ENCODE measurements around the gene GLS.

The GLS gene

DNA sequence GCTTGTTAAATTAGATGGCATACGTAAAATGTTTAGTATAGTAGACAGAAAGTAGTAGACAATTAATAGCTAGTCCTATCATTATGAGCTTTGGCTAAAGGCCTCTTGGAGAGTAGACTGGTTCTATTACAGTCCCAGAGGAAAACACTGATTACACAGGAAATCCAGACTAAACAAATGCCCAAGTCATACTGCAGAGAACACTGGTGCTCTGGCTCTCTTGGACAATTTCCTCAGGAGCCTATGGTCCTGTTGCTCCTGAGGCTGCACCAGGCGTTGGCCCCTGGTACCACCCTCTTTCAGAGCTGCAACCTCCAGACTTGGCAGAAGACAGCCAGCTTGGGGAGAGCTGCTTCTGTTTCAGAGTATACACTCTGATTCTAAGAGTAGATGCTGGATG, 91.6 kb downstream of the GLS start:
- TF ChIP-seq, protein P1, sequence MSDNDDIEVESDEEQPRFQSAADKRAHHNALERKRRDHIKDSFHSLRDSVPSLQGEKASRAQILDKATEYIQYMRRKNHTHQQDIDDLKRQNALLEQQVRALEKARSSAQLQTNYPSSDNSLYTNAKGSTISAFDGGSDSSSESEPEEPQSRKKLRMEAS (IDR thresholded peaks at IDR 0.05), result no peak
- no peak for TF ChIP-seq YY1 (IDR thresholded peaks at IDR 0.05; ENCODE audit: low read depth)
- no peak for TF ChIP-seq CEBPB (IDR thresholded peaks at IDR 0.05)
- TF ChIP-seq FOXM1 (IDR thresholded peaks at IDR 0.05; ENCODE audit: borderline replicate concordance, low read depth), result no peak
- TF ChIP-seq TCF12 (IDR thresholded peaks at IDR 0.05; ENCODE audit: low read depth), result no peak
- no peak for TF ChIP-seq EGR1 (IDR thresholded peaks at IDR 0.05)
- no peak for TF ChIP-seq TAF1 (IDR thresholded peaks at IDR 0.05; ENCODE audit: low read depth)
- TF ChIP-seq EP300 (IDR thresholded peaks at IDR 0.05; ENCODE audit: borderline replicate concordance), result no peak
- no peak for TF ChIP-seq CREB1 (IDR thresholded peaks at IDR 0.05; ENCODE audit: low read depth)
- TF ChIP-seq NFIC (IDR thresholded peaks at IDR 0.05), result no peak
- no peak for TF ChIP-seq RAD21 (IDR thresholded peaks at IDR 0.05; ENCODE audit: low read depth)
- TF ChIP-seq TEAD4 (IDR thresholded peaks at IDR 0.05), result no peak
- TF ChIP-seq, protein P2, sequence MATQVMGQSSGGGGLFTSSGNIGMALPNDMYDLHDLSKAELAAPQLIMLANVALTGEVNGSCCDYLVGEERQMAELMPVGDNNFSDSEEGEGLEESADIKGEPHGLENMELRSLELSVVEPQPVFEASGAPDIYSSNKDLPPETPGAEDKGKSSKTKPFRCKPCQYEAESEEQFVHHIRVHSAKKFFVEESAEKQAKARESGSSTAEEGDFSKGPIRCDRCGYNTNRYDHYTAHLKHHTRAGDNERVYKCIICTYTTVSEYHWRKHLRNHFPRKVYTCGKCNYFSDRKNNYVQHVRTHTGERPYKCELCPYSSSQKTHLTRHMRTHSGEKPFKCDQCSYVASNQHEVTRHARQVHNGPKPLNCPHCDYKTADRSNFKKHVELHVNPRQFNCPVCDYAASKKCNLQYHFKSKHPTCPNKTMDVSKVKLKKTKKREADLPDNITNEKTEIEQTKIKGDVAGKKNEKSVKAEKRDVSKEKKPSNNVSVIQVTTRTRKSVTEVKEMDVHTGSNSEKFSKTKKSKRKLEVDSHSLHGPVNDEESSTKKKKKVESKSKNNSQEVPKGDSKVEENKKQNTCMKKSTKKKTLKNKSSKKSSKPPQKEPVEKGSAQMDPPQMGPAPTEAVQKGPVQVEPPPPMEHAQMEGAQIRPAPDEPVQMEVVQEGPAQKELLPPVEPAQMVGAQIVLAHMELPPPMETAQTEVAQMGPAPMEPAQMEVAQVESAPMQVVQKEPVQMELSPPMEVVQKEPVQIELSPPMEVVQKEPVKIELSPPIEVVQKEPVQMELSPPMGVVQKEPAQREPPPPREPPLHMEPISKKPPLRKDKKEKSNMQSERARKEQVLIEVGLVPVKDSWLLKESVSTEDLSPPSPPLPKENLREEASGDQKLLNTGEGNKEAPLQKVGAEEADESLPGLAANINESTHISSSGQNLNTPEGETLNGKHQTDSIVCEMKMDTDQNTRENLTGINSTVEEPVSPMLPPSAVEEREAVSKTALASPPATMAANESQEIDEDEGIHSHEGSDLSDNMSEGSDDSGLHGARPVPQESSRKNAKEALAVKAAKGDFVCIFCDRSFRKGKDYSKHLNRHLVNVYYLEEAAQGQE (IDR thresholded peaks at IDR 0.05; ENCODE audit: low read depth), result no peak
- TF ChIP-seq ZBTB7A (IDR thresholded peaks at IDR 0.05; ENCODE audit: low read depth), result no peak
- TF ChIP-seq, protein P3, sequence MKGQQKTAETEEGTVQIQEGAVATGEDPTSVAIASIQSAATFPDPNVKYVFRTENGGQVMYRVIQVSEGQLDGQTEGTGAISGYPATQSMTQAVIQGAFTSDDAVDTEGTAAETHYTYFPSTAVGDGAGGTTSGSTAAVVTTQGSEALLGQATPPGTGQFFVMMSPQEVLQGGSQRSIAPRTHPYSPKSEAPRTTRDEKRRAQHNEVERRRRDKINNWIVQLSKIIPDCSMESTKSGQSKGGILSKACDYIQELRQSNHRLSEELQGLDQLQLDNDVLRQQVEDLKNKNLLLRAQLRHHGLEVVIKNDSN (IDR thresholded peaks at IDR 0.05), result no peak

DNA sequence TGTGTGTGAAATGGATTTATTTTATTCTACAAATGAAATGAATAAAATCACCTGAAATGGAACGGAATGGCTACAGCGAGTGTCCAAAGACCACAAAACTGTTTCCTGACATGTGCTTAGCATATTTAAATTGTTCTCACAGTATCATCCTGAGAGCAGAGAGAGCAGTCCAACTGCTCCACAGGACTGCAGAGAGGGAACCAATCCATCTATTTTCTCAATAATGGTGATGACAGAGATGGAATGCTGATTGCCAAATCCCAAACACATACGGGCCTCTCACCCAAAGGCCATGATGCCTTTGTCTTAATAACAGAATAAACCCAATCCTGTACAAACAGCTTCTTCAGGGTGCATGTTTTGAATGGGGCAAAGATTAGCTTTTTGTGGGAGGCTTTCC, 92.2 kb downstream of the GLS start:
- TF ChIP-seq, protein P3 (IDR thresholded peaks at IDR 0.05), result no peak
- no peak for TF ChIP-seq TEAD4 (IDR thresholded peaks at IDR 0.05)
- TF ChIP-seq TCF12 (IDR thresholded peaks at IDR 0.05; ENCODE audit: low read depth), result no peak
- no peak for TF ChIP-seq RAD21 (IDR thresholded peaks at IDR 0.05; ENCODE audit: low read depth)
- TF ChIP-seq CREB1 (IDR thresholded peaks at IDR 0.05; ENCODE audit: low read depth), result no peak
- TF ChIP-seq, protein P1 (IDR thresholded peaks at IDR 0.05), result no peak
- TF ChIP-seq EP300 (IDR thresholded peaks at IDR 0.05; ENCODE audit: borderline replicate concordance), result no peak
- no peak for TF ChIP-seq FOXM1 (IDR thresholded peaks at IDR 0.05; ENCODE audit: borderline replicate concordance, low read depth)
- TF ChIP-seq YY1 (IDR thresholded peaks at IDR 0.05; ENCODE audit: low read depth), result no peak
- no peak for TF ChIP-seq TAF1 (IDR thresholded peaks at IDR 0.05; ENCODE audit: low read depth)

DNA sequence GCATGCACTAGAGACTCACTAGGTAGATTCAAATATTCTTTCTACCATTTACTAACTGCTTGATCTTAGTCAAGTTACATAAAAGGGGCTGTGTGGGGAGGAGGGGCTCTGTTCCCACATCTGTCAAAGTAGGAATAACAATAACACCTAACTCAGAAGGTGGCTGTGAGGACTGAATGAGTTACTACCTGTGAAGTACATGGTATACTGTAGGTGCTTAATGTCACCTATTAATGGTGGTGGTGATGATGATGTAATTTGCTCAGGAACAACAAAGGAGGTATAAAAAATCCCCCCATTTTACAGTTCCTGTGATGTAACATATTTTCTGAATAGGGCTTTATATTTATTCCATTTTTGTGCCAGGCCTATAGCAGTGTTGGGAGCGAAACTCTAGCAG, 92.6 kb downstream of the GLS start:
- TF ChIP-seq TEAD4 (IDR thresholded peaks at IDR 0.05) (no peak), TCF12 (IDR thresholded peaks at IDR 0.05; ENCODE audit: low read depth) (no peak), FOXM1 (IDR thresholded peaks at IDR 0.05; ENCODE audit: borderline replicate concordance, low read depth) (no peak), CEBPB (IDR thresholded peaks at IDR 0.05) (no peak), YY1 (IDR thresholded peaks at IDR 0.05; ENCODE audit: low read depth) (no peak), RAD21 (IDR thresholded peaks at IDR 0.05; ENCODE audit: low read depth) (no peak)
- TF ChIP-seq, protein P1 (IDR thresholded peaks at IDR 0.05), result no peak

DNA sequence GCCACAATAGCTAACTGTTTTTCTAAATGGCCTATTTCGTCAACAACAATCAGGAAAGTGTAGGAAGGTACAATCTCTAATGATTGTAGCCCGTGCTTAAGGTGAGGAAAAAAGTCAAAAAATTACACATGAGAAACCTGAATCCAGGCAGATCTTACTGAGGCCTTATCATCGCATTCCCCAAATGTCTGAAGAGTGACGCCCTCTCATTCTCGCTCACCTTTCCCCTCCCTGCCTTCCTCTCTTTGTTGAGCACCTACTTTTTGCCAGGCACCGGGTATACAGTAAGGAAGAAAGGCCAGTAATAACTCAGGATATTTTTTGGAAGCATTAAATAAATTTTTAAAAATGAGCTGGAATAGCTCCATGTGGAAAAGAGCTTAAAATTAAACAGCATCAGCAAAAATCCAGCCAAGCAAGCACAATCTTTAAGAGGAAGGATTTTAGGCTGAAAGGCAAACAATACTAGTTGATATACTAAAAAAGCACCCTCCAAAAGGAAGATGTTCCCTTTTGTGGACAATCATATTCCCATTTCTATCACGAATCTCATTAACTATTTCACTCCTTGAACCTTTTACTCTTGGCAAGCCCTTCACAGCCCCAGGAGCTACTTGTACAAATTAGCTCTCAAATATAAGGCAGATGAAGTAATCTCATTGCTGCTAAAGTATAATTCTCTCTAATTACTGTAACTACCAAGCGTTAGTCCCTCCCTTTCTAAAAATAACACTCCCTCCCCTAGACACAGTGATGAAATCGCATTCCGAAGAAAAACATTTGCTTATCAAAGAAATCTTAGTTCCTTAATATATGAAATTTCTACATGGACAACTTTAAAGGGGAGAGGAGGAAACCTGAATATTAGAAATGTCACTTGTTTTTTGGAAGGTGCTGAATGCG, 93.4 kb downstream of the GLS start:
- no peak for TF ChIP-seq NFIC (IDR thresholded peaks at IDR 0.05)
- TF ChIP-seq, protein P2 (IDR thresholded peaks at IDR 0.05; ENCODE audit: low read depth), result no peak
- TF ChIP-seq TEAD4 (IDR thresholded peaks at IDR 0.05), result no peak
- TF ChIP-seq FOXM1 (IDR thresholded peaks at IDR 0.05; ENCODE audit: borderline replicate concordance, low read depth), result no peak
- no peak for TF ChIP-seq RAD21 (IDR thresholded peaks at IDR 0.05; ENCODE audit: low read depth)
- TF ChIP-seq YY1 (IDR thresholded peaks at IDR 0.05; ENCODE audit: low read depth), result no peak
- TF ChIP-seq, protein P1 (IDR thresholded peaks at IDR 0.05), result no peak
- TF ChIP-seq, protein P3 (IDR thresholded peaks at IDR 0.05), result no peak
- TF ChIP-seq ZBTB7A (IDR thresholded peaks at IDR 0.05; ENCODE audit: low read depth), result no peak
- no peak for TF ChIP-seq TAF1 (IDR thresholded peaks at IDR 0.05; ENCODE audit: low read depth)
- no peak for TF ChIP-seq CREB1 (IDR thresholded peaks at IDR 0.05; ENCODE audit: low read depth)
- no peak for TF ChIP-seq TCF12 (IDR thresholded peaks at IDR 0.05; ENCODE audit: low read depth)
- TF ChIP-seq EGR1 (IDR thresholded peaks at IDR 0.05), result no peak
- TF ChIP-seq EP300 (IDR thresholded peaks at IDR 0.05; ENCODE audit: borderline replicate concordance), result no peak
- no peak for TF ChIP-seq CEBPB (IDR thresholded peaks at IDR 0.05)

Measured in Ishikawa (cell line).